Measurements from ENCODE around the gene PLCB1.
"Not testable (repeated sequence)": the region's sequence is repeated elsewhere in the genome, so short reads cannot be mapped to it uniquely, and the experiment has no call there.

Gene PLCB1

GRCh38 chr20:8344106-8344505 lies 212.0 kb downstream of the PLCB1 start:
- DNase-seq: no peak

DNA sequence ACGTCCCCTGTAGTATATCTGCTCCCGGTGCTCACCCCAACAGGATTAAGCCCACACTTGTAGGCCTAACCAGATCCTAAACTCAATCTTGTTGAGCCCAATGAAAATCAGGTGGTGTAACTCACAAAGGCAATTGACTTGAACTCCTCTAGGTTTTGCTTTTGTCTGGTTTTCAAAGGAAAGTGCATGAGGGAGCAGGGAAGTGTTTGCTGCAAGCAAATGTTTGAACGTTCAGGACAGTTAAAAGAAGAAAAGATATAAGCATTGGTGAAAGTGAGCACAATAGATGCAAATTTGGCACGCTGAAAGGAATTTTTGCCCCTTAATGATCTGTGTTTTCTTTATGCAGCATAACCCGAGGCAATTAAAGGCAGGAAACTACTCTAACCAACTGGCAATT lies 212.6 kb downstream of the PLCB1 start:
- no peak for DNase-seq

GRCh38 chr20:8346700-8347270 lies 214.7 kb downstream of the PLCB1 start:
- DNase-seq: no peak

- DNase-seq: not testable (repeated sequence)
Observed at GRCh38 chr20:8350225-8350624, 218.2 kb downstream of the PLCB1 start.

GRCh38 chr20:8352486-8352885 lies 220.4 kb downstream of the PLCB1 start:
- DNase-seq: no peak

DNA sequence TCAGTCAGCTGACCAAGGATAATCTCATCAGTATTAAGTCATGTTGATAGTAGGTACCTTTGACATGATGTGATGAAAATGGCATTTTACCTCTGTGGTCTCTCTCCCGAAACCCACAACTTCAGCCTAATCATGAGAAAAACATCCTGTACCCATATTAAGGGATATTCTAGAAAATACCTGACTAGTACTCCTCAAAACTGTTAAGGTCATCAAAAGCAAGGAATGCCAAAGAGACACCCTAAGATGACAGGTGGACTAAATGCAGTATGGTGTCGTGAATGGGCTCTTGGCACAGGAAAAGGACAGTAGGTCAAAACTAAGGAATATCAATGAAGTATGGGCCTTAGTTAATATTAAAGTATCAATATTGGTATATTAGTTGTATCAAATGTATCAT lies 221.4 kb downstream of the PLCB1 start:
- DNase-seq: no peak

- no peak for DNase-seq
Observed at GRCh38 chr20:8355453-8355852, 223.4 kb downstream of the PLCB1 start.

- no peak for DNase-seq
Observed at GRCh38 chr20:8356806-8357205, 224.7 kb downstream of the PLCB1 start.

- no peak for DNase-seq
Observed at GRCh38 chr20:8357703-8358102, 225.6 kb downstream of the PLCB1 start.

DNA sequence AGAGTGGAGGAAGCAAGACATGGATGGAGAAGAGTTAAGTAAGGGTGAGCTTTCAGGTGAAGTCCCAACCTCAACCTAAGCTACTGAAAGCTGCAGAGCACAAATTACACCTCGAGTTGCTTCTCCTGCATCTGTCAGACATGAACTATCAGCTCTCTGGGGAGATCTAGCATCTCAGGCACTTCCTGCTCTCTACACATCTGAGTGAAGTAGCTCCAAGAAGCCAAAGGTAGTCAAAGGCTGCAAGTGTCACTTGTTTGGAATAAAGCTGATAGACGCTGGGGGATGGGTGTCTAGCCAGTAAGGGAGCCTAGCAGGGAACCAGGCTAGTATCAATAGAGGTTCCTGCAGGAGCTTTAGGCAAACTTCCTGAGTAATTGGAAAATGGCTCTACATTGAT lies 228.0 kb downstream of the PLCB1 start:
- DNase-seq: no peak

DNA sequence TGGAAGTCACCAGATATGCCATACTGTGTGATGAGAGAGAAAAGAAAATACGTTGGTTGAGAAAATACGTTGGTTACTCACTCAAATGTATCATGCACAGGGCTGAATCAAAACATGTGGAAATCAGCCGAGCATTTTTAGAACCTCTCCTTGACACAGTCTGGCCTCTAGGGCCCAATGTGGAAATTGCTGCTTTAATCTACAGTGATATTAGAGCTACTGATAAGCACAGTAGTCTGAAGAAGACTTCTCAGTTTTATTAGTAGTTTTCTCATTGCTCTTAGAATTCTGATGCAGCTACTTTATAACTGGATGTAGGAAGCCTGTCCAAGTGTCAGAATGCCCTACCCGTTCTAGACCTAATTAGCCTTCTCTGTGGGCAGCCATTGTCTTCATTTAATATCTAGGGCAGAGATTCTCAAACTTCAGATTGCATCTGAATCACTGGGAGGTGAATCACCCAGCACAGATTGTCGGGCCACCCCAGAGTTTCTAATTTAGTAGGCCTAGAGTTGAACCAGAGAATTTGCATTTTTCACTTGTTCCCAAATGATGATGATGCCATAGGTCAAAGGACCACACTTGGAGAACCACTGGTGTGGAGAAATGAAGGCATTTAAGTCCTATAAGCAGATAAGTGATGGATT lies 229.1 kb downstream of the PLCB1 start:
- no peak for DNase-seq

- DNase-seq: no peak
Observed at GRCh38 chr20:8361779-8362178, 229.7 kb downstream of the PLCB1 start.

- no peak for DNase-seq
Observed at GRCh38 chr20:8362457-8362856, 230.4 kb downstream of the PLCB1 start.

GRCh38 chr20:8363970-8364733 lies 232.1 kb downstream of the PLCB1 start:
- DNase-seq: no peak

DNA sequence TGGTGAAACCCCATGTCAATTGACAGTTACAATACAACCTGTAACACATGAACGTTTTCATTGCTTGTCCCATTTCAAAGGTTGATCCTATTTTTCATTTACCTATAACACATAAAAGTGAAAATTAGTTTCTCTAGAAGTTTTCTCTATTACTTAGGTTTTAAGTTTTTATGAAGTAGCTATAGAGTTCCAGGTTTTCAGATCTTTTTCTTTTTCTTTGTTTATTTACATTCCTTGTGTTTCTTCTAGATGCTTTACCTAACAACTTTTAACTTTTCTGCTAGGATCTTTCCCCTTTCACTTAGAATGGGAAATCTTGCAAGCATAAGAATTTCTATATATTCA lies 232.6 kb downstream of the PLCB1 start:
- DNase-seq: no peak

- DNase-seq: no peak
Observed at GRCh38 chr20:8365634-8366033, 233.6 kb downstream of the PLCB1 start.

DNA sequence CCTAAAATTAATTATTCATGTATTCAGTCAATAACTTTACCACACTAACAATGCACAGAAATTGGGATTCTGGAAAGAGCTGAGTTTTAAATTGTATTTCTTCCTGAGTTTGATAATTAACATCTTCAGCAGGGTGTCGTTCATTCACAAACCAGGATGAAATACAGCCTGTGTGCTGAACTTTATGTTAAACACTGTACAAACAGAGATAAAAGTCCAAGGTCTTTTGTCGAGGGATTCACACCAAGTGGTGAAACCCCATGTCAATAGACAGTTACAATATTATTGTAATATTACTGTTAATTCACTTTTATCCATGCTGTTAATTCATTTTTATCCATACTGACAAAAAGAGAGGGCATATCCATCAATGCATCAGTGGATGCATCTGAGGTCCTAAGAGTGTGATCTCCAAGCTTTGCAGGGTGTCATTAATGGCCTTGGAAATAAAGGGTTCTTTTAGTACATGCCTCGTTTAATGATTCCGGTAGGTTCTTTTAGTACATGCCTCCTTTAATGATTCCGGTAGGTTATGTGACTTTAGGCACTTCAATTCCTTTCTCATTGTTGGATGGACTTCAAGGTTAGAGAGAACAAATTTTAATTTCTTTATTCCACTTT lies 234.3 kb downstream of the PLCB1 start:
- no peak for DNase-seq

GRCh38 chr20:8367689-8368088 lies 235.6 kb downstream of the PLCB1 start:
- no peak for DNase-seq

DNA sequence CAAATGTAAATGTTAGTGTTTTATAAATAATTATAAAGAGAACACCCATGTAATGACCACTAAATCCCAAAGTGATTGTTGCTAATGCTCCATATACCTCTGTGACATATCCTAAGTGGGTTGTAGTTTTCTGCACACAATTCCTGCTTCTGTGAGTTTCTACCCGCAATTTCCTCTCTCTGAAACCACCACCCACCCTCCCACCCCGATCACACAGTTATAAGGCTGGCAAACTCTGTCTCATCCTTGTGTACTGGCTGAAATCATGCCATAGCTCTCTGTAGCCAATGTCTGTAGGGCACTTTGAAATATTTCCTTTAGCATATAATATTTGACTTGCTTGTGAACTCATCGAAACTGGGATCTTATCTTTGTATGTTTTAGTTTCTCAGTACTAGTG lies 236.6 kb downstream of the PLCB1 start:
- DNase-seq: no peak

- DNase-seq: no peak
Observed at GRCh38 chr20:8369311-8369710, 237.2 kb downstream of the PLCB1 start.

DNA sequence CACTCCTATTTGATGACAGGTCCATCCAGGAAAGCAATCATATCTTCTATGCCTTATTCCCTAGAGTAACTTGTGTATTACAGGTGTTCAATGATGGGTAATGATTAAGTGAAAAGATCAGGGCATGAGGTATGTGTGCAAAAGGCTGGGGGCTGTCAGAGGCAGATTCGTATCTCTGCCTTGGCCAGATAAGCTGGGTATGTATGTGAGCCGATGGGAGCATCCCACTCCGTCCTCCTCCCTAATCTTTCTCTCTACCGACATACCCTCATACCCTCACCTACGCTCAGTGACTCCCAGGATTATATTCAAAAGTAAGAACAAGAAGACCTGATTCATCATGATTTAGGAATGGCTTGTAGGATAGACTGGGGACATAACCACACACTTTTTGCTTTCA lies 238.7 kb downstream of the PLCB1 start:
- DNase-seq: no peak

GRCh38 chr20:8372824-8373380 lies 240.8 kb downstream of the PLCB1 start:
- DNase-seq: no peak

GRCh38 chr20:8373579-8373978 lies 241.5 kb downstream of the PLCB1 start:
- DNase-seq: no peak

DNA sequence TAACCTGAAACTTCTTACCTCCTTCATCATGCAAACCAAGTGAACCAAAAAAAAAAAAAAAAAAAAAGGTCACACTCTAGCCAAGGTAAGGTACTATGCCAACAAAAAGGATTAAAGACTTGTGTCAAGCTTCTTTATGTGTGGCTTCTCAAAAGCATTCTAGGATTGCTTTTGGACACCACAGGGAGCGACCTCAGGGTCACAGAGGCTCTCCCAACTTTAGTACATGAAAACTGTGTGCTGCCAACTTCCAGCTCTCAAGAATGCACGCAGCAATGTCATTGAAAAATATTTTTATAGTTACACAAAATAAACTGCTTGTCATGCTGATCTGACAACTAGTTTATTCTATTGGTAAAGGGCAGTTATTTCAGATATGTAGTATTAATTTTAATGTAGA lies 243.8 kb downstream of the PLCB1 start:
- DNase-seq: no peak

Measured in SHP77 treated with DMSO at 0.1 percent for 48 hours (cell line).